Measurements from ENCODE around the gene SERGEF. TPM values are rescaled to one million over a fixed set of nuclear protein-coding genes. Genes with fewer than 3 reads are reported as not detected.

SERGEF gene
- total and polyA plus RNA-seq, 11 donors: 11.6 to 55.0 (median 22.1) TPM

DNA sequence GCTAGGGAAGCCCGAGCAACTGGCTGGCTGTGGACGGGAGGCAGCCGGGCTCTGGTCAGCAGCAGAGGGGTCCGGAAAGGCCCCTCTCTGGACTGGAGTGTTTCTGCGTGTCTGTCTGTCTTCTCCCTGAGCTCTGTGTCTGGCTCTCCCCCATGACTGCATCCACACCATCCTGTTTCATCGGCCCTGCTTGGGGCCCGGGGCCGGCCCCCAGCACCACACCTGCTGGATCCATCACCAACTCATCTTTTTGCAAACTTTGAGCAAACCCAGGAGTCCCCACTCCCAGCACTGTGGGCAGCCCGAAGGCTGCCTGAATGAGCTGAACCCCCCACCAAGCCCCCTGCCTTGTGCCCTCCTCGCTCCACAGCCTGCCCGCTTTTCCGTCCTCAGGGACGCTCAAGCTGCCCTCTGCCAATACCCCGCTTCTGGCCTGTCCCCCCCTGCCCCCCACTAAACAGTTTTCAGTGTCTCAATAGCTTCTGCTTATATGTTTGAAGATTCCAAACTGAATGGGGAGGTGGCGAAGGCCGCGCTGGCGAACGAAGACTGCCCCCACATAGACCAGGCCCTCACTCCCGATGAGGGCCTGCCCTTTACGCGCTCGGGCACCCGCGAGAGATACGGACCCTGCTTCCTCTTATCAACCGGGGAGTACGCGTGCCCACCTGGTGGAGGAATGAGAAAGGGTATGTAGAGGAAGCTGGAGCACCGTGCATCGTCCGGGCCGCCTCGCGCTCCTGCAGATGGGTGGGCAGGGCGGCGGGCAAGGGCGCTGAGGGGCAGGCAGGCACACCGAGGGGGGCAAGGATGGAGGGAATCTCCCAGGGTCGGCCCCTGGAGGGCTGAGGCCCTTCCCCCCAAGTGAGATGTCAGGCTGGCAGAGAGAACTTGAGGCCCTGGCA, 233.6 kb downstream of the SERGEF start:
- WGBS, 4 donors: 94 to 96% (median 95%) methylated on average over 40 of the region's 40 CpGs
- no peaks in the 10 kb centered on the region for H3K36me3 ChIP-seq

DNA sequence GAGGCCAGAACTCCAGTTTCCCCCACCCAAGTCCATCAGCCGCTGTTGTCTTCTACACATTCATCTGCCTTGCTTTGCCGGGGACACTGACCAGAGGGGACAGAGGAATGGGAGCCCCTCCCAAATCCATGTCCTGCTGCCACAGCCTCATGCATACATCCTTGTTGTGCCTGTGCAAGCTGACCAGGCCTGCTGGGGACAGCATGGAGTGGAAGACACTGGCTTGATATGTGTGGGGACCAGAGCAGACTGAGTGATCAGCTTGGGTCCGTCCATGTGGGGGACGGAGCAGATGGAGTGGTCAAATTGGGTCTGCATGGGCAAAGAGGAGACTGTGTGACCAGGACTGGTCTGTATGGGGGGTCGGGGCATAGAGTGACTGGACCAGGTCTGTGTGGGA, 234.5 kb downstream of the SERGEF start:
- Histone ChIP-seq H3K4me3 (no peak overlapping the region), H3K36me3 (no peaks in the 10 kb centered on the region), H3K4me1 (no peaks in the 10 kb centered on the region), H3K9me3 (no peaks in the 10 kb centered on the region), H3K27me3 (no peaks in the 10 kb centered on the region), H3K27ac (no peak overlapping the region)
- TF ChIP-seq, protein P1, sequence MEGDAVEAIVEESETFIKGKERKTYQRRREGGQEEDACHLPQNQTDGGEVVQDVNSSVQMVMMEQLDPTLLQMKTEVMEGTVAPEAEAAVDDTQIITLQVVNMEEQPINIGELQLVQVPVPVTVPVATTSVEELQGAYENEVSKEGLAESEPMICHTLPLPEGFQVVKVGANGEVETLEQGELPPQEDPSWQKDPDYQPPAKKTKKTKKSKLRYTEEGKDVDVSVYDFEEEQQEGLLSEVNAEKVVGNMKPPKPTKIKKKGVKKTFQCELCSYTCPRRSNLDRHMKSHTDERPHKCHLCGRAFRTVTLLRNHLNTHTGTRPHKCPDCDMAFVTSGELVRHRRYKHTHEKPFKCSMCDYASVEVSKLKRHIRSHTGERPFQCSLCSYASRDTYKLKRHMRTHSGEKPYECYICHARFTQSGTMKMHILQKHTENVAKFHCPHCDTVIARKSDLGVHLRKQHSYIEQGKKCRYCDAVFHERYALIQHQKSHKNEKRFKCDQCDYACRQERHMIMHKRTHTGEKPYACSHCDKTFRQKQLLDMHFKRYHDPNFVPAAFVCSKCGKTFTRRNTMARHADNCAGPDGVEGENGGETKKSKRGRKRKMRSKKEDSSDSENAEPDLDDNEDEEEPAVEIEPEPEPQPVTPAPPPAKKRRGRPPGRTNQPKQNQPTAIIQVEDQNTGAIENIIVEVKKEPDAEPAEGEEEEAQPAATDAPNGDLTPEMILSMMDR (IDR thresholded peaks at IDR 0.05): no peak
- TF ChIP-seq POLR2A (IDR thresholded peaks at IDR 0.05): no peak
- ATAC-seq: no peak
- WGBS, 4 donors: 85 to 96% (median 90%) methylated on average over 5 of the region's 5 CpGs
- no peak for DNase-seq
- intact Hi-C loops (cut with DNase I): loop anchor here in 1 of 10 donors (10.0 kb wide), 1 partner anchor 66 kb away; no protein-coding TSS in a partner anchor

More for the DNA sequence above, 233.6 kb downstream of the SERGEF start:
- no peaks in the 10 kb centered on the region for H3K27me3 ChIP-seq
- intact Hi-C loops (cut with DNase I): loop anchor here in 1 of 10 donors (10.0 kb wide), 1 partner anchor 66 kb away; no protein-coding TSS in a partner anchor
- no peak overlapping the region for H3K27ac ChIP-seq
- peak in 1 of 5 donors; percentile 14 for DNase-seq
- no peak overlapping the region for H3K4me3 ChIP-seq
- ATAC-seq: no peak
- TF ChIP-seq POLR2A (IDR thresholded peaks at IDR 0.05): no peak
- TF ChIP-seq, protein P1 (IDR thresholded peaks at IDR 0.05): no peak
- H3K9me3 ChIP-seq: no peaks in the 10 kb centered on the region
- no peaks in the 10 kb centered on the region for H3K4me1 ChIP-seq

DNA sequence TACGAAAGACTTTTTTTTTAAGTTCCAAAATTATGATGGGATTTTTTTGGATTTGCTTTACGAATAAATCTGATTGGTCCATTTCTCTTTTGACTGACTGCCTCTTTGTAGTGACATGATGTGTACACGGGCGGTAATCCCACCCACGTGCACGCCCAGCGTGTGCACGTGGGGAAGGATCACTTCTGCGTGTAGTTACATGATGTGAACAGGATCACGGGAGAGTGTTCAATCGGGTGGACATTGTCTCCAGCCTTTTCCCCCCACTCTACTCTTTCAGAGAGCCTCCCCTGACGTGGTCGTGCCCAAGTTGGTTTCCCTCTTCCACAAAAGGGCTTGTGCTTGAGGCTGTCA, 235.1 kb downstream of the SERGEF start:
- Histone ChIP-seq H3K36me3 (no peaks in the 10 kb centered on the region), H3K4me3 (no peak overlapping the region), H3K4me1 (no peaks in the 10 kb centered on the region), H3K27me3 (no peaks in the 10 kb centered on the region), H3K9me3 (no peaks in the 10 kb centered on the region), H3K27ac (no peak overlapping the region)
- ATAC-seq (no peak), DNase-seq (no peak)
- intact Hi-C loops (cut with DNase I): loop anchor here in 1 of 10 donors (10.0 kb wide), 1 partner anchor 67 kb away; no protein-coding TSS in a partner anchor
- TF ChIP-seq, protein P1 (IDR thresholded peaks at IDR 0.05): no peak
- no peak for TF ChIP-seq POLR2A (IDR thresholded peaks at IDR 0.05)
- WGBS, 4 donors: 88 to 95% (median 92%) methylated on average over 13 of the region's 13 CpGs

DNA sequence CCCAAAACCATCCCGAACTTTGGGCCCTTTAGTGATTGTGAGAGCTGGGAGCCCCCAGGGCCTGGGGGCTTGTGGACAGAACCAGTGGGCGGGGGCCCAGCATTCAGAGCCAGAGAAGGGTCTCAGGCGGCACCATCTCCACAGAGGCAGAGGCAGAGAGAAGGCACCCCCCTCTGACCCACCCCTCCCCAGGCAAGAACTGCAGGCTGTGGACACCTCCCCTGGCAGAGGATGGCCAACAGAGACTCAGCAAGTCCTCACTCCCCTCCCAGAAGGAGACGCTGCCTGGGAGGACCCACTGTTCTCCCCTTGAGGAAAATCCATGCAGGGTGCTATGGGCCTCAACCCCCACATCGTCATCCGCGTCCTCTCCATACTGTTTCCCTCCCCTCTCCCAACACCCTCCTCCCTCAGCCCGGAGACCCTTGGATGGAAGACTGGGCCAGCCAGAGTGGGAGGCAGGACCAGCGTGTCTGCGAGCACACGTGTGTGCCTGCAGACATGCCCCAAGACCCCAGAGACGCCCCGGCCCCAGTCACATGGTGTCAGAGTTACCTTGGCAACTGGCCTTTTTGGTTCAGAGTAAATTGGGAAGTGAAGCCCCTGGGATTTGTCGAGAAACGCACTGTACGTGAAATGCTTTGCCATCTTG, 235.6 kb downstream of the SERGEF start:
- intact Hi-C loops (cut with DNase I): loop anchor here in 1 of 10 donors (10.0 kb wide), 1 partner anchor 68 kb away; no protein-coding TSS in a partner anchor
- 85 to 93% (median 88%) methylated on average over 15 to 16 of the region's 16 CpGs for WGBS, 4 donors
- H3K27ac ChIP-seq: no peak overlapping the region
- DNase-seq (no peak), ATAC-seq (no peak)
- H3K9me3 ChIP-seq: no peaks in the 10 kb centered on the region
- TF ChIP-seq, protein P1 (IDR thresholded peaks at IDR 0.05): no peak
- TF ChIP-seq POLR2A (IDR thresholded peaks at IDR 0.05): no peak
- H3K4me3 ChIP-seq: no peak overlapping the region
- no peaks in the 10 kb centered on the region for H3K27me3 ChIP-seq
- no peaks in the 10 kb centered on the region for H3K36me3 ChIP-seq
- H3K4me1 ChIP-seq: no peaks in the 10 kb centered on the region

Measured in heart left ventricle (tissue), 16 donors.